Measurements from ENCODE around the gene ENAH. TPM values are rescaled to one million over a fixed set of nuclear protein-coding genes. Genes with fewer than 3 reads are reported as not detected.

The ENAH gene
- polyA plus RNA-seq, 1 of the 3 experiments (the other 2 are of a cell fraction): 48.9 TPM

DNA sequence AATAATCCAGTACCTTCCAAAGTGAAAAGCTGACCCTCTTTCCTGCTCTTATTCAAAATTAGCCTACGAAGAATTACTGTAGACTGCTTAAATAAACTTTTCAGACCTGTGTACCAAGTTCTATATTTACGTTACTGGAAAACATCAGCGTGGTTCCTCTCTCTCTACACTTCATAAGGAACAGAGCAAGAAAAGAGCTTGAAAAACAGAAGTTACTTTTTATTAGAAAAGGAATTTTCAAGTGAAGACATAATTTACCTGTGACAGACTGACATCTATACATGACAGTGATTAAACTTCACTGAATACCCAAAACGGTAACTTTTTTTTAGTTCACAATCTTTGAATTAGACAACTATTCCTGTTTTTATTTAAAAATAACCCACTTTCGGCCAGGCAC, 2.7 kb downstream of the ENAH start:
- TF ChIP-seq RFX5 (IDR thresholded peaks at IDR 0.05; ENCODE audit: low read length) (no peak), CHD2 (IDR thresholded peaks at IDR 0.05; ENCODE audit: low read length, partially characterized antibody) (no peak), FOSL2 (IDR thresholded peaks at IDR 0.05; ENCODE audit: borderline replicate concordance, low read depth) (no peak), FOXJ3 (CRISPR knock-in tag; IDR thresholded peaks at IDR 0.05) (no peak), ELF1 (IDR thresholded peaks at IDR 0.05) (no peak), RAD21 (IDR thresholded peaks at IDR 0.05; ENCODE audit: low read length) (no peak), YY1 (IDR thresholded peaks at IDR 0.05; ENCODE audit: low read depth) (no peak), SMC3 (IDR thresholded peaks at IDR 0.05; ENCODE audit: low read depth, low read length) (no peak), TCF12 (IDR thresholded peaks at IDR 0.05) (no peak), SIN3A (IDR thresholded peaks at IDR 0.05; ENCODE audit: borderline replicate concordance, low read depth, low read length) (no peak)
- TF ChIP-seq, protein P1, sequence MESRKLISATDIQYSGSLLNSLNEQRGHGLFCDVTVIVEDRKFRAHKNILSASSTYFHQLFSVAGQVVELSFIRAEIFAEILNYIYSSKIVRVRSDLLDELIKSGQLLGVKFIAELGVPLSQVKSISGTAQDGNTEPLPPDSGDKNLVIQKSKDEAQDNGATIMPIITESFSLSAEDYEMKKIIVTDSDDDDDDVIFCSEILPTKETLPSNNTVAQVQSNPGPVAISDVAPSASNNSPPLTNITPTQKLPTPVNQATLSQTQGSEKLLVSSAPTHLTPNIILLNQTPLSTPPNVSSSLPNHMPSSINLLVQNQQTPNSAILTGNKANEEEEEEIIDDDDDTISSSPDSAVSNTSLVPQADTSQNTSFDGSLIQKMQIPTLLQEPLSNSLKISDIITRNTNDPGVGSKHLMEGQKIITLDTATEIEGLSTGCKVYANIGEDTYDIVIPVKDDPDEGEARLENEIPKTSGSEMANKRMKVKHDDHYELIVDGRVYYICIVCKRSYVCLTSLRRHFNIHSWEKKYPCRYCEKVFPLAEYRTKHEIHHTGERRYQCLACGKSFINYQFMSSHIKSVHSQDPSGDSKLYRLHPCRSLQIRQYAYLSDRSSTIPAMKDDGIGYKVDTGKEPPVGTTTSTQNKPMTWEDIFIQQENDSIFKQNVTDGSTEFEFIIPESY (IDR thresholded peaks at IDR 0.05; ENCODE audit: borderline replicate concordance, low read depth): no peak
- TF ChIP-seq, protein P2, sequence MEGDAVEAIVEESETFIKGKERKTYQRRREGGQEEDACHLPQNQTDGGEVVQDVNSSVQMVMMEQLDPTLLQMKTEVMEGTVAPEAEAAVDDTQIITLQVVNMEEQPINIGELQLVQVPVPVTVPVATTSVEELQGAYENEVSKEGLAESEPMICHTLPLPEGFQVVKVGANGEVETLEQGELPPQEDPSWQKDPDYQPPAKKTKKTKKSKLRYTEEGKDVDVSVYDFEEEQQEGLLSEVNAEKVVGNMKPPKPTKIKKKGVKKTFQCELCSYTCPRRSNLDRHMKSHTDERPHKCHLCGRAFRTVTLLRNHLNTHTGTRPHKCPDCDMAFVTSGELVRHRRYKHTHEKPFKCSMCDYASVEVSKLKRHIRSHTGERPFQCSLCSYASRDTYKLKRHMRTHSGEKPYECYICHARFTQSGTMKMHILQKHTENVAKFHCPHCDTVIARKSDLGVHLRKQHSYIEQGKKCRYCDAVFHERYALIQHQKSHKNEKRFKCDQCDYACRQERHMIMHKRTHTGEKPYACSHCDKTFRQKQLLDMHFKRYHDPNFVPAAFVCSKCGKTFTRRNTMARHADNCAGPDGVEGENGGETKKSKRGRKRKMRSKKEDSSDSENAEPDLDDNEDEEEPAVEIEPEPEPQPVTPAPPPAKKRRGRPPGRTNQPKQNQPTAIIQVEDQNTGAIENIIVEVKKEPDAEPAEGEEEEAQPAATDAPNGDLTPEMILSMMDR (IDR thresholded peaks at IDR 0.05): no peak
- TF ChIP-seq, protein P3, sequence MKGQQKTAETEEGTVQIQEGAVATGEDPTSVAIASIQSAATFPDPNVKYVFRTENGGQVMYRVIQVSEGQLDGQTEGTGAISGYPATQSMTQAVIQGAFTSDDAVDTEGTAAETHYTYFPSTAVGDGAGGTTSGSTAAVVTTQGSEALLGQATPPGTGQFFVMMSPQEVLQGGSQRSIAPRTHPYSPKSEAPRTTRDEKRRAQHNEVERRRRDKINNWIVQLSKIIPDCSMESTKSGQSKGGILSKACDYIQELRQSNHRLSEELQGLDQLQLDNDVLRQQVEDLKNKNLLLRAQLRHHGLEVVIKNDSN (IDR thresholded peaks at IDR 0.05; ENCODE audit: borderline replicate concordance, low read depth): no peak
- POLR2A ChIA-PET: no interaction called here
- WGBS (ENCODE audit: low lambda C conversion rate): 61% methylated on average over 5 of the region's 5 CpGs

More for the DNA sequence above, 2.7 kb downstream of the ENAH start:
- Histone ChIP-seq H3K27me3 (ENCODE audit: insufficient read depth) (no peaks in the 10 kb centered on the region), H3K4me3 (ENCODE audit: low read depth in 2 of 2, low read length in 1 of 2) (peak overlapping the region; percentile 96 to 98; a peak in 3 of 4 replicates), H4K20me1 (ENCODE audit: insufficient read depth) (peaks cover 54% of the 10 kb centered on the region), H3K4me1 (ENCODE audit: control insufficient read depth in 1 of 2, insufficient read depth in 2 of 2, low read depth in 1 of 2, low read length in 1 of 2) (peaks cover 18 to 20% of the 10 kb centered on the region in 2 experiments; a peak in 3 of 4 replicates), H3K9ac (peak overlapping the region; percentile 99), H2AFZ (ENCODE audit: low read depth) (no peak overlapping the region), H3F3A (replicated peaks; ENCODE audit: insufficient read depth) (peaks cover 45% of the 10 kb centered on the region), H3K36me3 (replicated peaks in 1 of 2; ENCODE audit: control insufficient read depth in 1 of 2, insufficient read depth in 2 of 2, low read length in 1 of 2) (peaks cover 12 to 19% of the 10 kb centered on the region in 2 experiments), H3K9me2 (no peaks in the 10 kb centered on the region), H3K27ac (ENCODE audit: low read depth in 2 of 2, low read length in 1 of 2) (peak overlapping the region; percentile 72 to 90; a peak in 3 of 4 replicates), H3K79me2 (ENCODE audit: insufficient read depth) (peaks cover 85% of the 10 kb centered on the region), H3K4me2 (peak overlapping the region; percentile 74), H3K9me3 (peaks cover 2% of the 10 kb centered on the region; the same call in 1 of the 2 replicates)
- CTCF ChIA-PET: interaction anchor here (0.8 to 1.0 kb wide), 3 partner anchors 88 to 175 kb away, joined by 3 read pairs; no protein-coding TSS in a partner anchor
- no peak for DNase-seq
